NOMO-1 treated with DMSO at 0.1 percent for 48 hours (cell line): Measurements from ENCODE around the gene ZBTB8B.
A peak's percentile ranks its signal among the peaks of the same experiment; 100 is the strongest.
"Not testable (repeated sequence)": the region's sequence is repeated elsewhere in the genome, so short reads cannot be mapped to it uniquely, and the experiment has no call there.

Source experiments
- DNase-seq: peaks from one replicate; lab custom pipeline; 2025; ENCODE audit not compliant: unreplicated experiment; lab: John Stamatoyannopoulos, UW

ZBTB8B gene

GRCh38 chr1:32464716-32465577, at the start of gene ZBTB8B:
Gene ZBTB8B, plus strand, starts transcription at chr1:32465072. Its CDS starts 5,553 bp downstream, at chr1:32470625.
- no peak for DNase-seq

- DNase-seq: no peak
These were observed 43.1 kb upstream of the ZBTB8B start for GRCh38 chr1:32421775-32422174.

- no peak for DNase-seq
These were observed 38.2 kb upstream of the ZBTB8B start for GRCh38 chr1:32426489-32427255.

- DNase-seq: no peak
These were observed 37.5 kb upstream of the ZBTB8B start for GRCh38 chr1:32427264-32427963.

- DNase-seq: no peak
These were observed 33.0 kb upstream of the ZBTB8B start for GRCh38 chr1:32431736-32432400.

GRCh38 chr1:32438136-32438535, 26.7 kb upstream of the ZBTB8B start:
- DNase-seq: no peak

GRCh38 chr1:32438777-32439176, 26.1 kb upstream of the ZBTB8B start:
- DNase-seq: not testable (repeated sequence)

- not testable (repeated sequence) for DNase-seq
These were observed 23.4 kb upstream of the ZBTB8B start for GRCh38 chr1:32441467-32441866.

- DNase-seq: no peak
These were observed 17.2 kb upstream of the ZBTB8B start for GRCh38 chr1:32447469-32448185.

GRCh38 chr1:32448186-32448772, 16.6 kb upstream of the ZBTB8B start:
- DNase-seq: peak; percentile 36

- no peak for DNase-seq
These were observed 16.0 kb upstream of the ZBTB8B start for GRCh38 chr1:32448773-32449456.

GRCh38 chr1:32449457-32449831, 15.4 kb upstream of the ZBTB8B start:
- DNase-seq: not testable (repeated sequence)

- no peak for DNase-seq
These were observed 10.1 kb upstream of the ZBTB8B start for GRCh38 chr1:32454726-32455125.

GRCh38 chr1:32455958-32456357, 8.9 kb upstream of the ZBTB8B start:
- DNase-seq: no peak

GRCh38 chr1:32458798-32459197, 6.1 kb upstream of the ZBTB8B start:
- not testable (repeated sequence) for DNase-seq

- not testable (repeated sequence) for DNase-seq
These were observed 1.9 kb upstream of the ZBTB8B start for GRCh38 chr1:32462977-32463376.

- DNase-seq: no peak
These were observed 619 bp upstream of the ZBTB8B start for GRCh38 chr1:32464191-32464715.

GRCh38 chr1:32465578-32465933, 684 bp downstream of the ZBTB8B start:
- peak; percentile 59 for DNase-seq

- DNase-seq: no peak
These were observed 1.9 kb downstream of the ZBTB8B start for GRCh38 chr1:32466761-32467160.
